ENCODE results near the gene TTC9C. TPM values are rescaled to one million over a fixed set of nuclear protein-coding genes. Genes with fewer than 3 reads are reported as not detected.

Gene TTC9C
- total RNA-seq, 1 donor from 2014 or later: 32.3 TPM

Other genes starting within 250 kb of the TTC9C start
- gene AHNAK, start 181.7 kb upstream of the TTC9C start, total RNA-seq: 231 and 244 TPM in 2 replicates
- 1,142 and 1,515 TPM in 2 replicates for gene EEF1G, start 154.6 kb upstream of the TTC9C start, total RNA-seq
- gene TUT1, start 137.0 kb upstream of the TTC9C start, total RNA-seq: 8.9 and 11.0 TPM in 2 replicates
- gene MTA2, start 126.6 kb upstream of the TTC9C start, total RNA-seq: 185 and 204 TPM in 2 replicates
- gene EML3, start 115.7 kb upstream of the TTC9C start, total RNA-seq: 23.7 and 35.1 TPM in 2 replicates
- 2.9 and 3.3 TPM in 2 replicates for gene ROM1, start 115.2 kb upstream of the TTC9C start, total RNA-seq
- 13.9 and 19.3 TPM in 2 replicates for gene B3GAT3, start 106.5 kb upstream of the TTC9C start, total RNA-seq
- gene GANAB, start 81.9 kb upstream of the TTC9C start, total RNA-seq: 204 and 246 TPM in 2 replicates
- gene INTS5, start 75.2 kb upstream of the TTC9C start, total RNA-seq: 15.8 and 22.6 TPM in 2 replicates
- gene C11orf98, start 63.3 kb upstream of the TTC9C start, total RNA-seq: 23.3 and 24.4 TPM in 2 replicates
- 4.8 and 4.9 TPM in 2 replicates for gene CSKMT, start 63.2 kb upstream of the TTC9C start, total RNA-seq
- gene UQCC3, start 56.8 kb upstream of the TTC9C start, total RNA-seq: 5.6 and 9.9 TPM in 2 replicates
- gene LBHD1, start 56.2 kb upstream of the TTC9C start, total RNA-seq: 1.5 and 1.8 TPM in 2 replicates
- gene UBXN1, start 49.4 kb upstream of the TTC9C start, total RNA-seq: 102 and 148 TPM in 2 replicates
- gene LRRN4CL, start 39.0 kb upstream of the TTC9C start, total RNA-seq: 0.38 and 0.51 TPM in 2 replicates
- 23.5 and 26.0 TPM in 2 replicates for gene BSCL2, start 21.1 kb upstream of the TTC9C start, total RNA-seq
- gene GNG3, start 20.8 kb upstream of the TTC9C start, total RNA-seq: not detected in 2 replicates
- 7.6 and 11.0 TPM in 2 replicates for gene HNRNPUL2, start 1.0 kb upstream of the TTC9C start, total RNA-seq
- gene ZBTB3, start 25.7 kb downstream of the TTC9C start, total RNA-seq: 9.0 and 11.6 TPM in 2 replicates
- 65.0 and 67.8 TPM in 2 replicates for gene POLR2G, start 33.1 kb downstream of the TTC9C start, total RNA-seq
- gene TAF6L, start 42.9 kb downstream of the TTC9C start, total RNA-seq: 23.9 and 37.4 TPM in 2 replicates
- 20.2 and 30.2 TPM in 2 replicates for gene TMEM179B, start 58.9 kb downstream of the TTC9C start, total RNA-seq
- 10.4 and 12.0 TPM in 2 replicates for gene TMEM223, start 63.5 kb downstream of the TTC9C start, total RNA-seq
- 9.5 and 18.1 TPM in 2 replicates for gene NXF1, start 77.0 kb downstream of the TTC9C start, total RNA-seq
- 31.6 and 44.9 TPM in 2 replicates for gene STX5, start 103.6 kb downstream of the TTC9C start, total RNA-seq
- not detected in 2 replicates for gene TEX54, start 104.4 kb downstream of the TTC9C start, total RNA-seq
- 40.7 and 79.2 TPM in 2 replicates for gene WDR74, start 111.1 kb downstream of the TTC9C start, total RNA-seq
- 48.4 and 51.1 TPM in 2 replicates for gene SLC3A2, start 152.4 kb downstream of the TTC9C start, total RNA-seq
- not detected in 2 replicates for gene CHRM1, start 192.9 kb downstream of the TTC9C start, total RNA-seq